ENCODE measurements around the gene LRRC8B. TPM values are rescaled to one million over a fixed set of nuclear protein-coding genes. Genes with fewer than 3 reads are reported as not detected.
"Not testable (repeated sequence)": the region's sequence is repeated elsewhere in the genome, so short reads cannot be mapped to it uniquely, and the experiment has no call there.

Gene LRRC8B
- total RNA-seq, 1 experiment from 2014 or later = 9.2 TPM

DNA sequence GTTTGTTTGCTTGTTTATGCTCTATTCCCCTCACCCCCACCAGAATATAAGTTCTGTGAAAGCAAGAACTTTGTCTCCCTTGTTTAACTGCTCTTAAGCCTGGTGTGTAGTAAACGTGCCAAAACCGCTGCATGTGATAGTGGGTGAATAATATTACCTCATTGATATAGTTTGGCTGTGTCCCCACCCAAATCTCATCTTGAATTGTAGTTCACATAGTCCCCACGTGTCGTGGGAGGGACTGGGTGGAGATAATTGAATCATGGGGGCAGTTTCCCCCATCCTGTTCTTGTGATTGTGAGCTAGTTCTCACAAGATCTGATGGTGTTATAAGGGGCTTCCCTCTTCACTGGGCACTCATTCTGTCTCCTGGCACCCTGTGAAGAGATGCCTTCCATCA lies 7.6 kb downstream of the LRRC8B start:
- H3K4me1 ChIP-seq = no peaks in the 10 kb centered on the region
- H3K27ac ChIP-seq = no peak overlapping the region
- H3K27me3 ChIP-seq = no peaks in the 10 kb centered on the region
- no peaks in the 10 kb centered on the region for H3K36me3 ChIP-seq
- DNase-seq = no peak
- no peak overlapping the region for H3K4me3 ChIP-seq
- H3K9me3 ChIP-seq (replicated peaks) = no peaks in the 10 kb centered on the region

DNA sequence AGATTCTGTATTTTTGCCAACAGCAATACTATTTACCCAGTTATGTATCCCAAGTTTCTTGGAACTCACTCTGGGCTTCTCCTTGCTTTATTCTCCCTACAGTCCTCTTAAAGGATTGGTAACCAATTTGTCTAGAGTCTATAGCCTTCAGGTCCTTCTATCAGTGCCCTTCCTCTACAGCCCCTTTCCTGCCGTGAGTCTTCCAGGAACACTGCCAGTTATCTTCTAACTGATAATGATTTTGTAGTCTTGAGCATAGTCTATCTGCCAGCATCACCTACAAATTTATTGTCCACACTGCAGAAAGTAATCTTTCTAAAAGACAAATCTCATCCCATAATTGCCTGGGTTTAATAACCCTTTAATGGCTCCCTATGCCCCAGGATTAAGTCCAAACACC lies 8.2 kb downstream of the LRRC8B start:
- no peaks in the 10 kb centered on the region for H3K9me3 ChIP-seq (replicated peaks)

DNA sequence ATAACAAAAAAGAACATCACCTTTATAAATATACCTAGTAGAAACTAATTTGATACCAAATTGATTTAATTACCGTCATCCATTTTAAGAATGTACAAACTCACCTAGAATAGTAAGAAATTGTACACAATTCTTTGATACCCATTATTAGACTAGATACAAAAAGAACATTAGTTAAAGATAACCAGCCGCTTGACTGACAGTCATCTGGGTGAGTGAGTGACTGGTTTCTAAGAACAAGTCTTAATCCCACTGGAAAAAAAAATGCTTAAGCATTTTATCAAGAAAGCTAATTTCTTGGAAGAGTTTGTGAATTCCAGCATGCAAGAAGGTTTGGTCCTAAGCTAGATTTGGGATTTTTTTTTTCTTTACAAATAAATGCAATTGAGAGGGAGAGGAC lies 10.9 kb downstream of the LRRC8B start:
- H3K9me3 ChIP-seq (replicated peaks) = no peaks in the 10 kb centered on the region
- H3K27me3 ChIP-seq = no peaks in the 10 kb centered on the region
- H3K27ac ChIP-seq = no peak overlapping the region
- H3K36me3 ChIP-seq = no peaks in the 10 kb centered on the region
- H3K4me3 ChIP-seq = no peak overlapping the region
- no peak for DNase-seq
- H3K4me1 ChIP-seq = 0 out of 2 replicates have a peak, but pooled peaks cover under 1% of the 10 kb centered on the region

More for the DNA sequence above, 8.2 kb downstream of the LRRC8B start:
- Histone ChIP-seq H3K27me3 (no peaks in the 10 kb centered on the region), H3K27ac (no peak overlapping the region), H3K4me1 (no peaks in the 10 kb centered on the region), H3K4me3 (no peak overlapping the region), H3K36me3 (no peaks in the 10 kb centered on the region)
- no peak for DNase-seq

DNA sequence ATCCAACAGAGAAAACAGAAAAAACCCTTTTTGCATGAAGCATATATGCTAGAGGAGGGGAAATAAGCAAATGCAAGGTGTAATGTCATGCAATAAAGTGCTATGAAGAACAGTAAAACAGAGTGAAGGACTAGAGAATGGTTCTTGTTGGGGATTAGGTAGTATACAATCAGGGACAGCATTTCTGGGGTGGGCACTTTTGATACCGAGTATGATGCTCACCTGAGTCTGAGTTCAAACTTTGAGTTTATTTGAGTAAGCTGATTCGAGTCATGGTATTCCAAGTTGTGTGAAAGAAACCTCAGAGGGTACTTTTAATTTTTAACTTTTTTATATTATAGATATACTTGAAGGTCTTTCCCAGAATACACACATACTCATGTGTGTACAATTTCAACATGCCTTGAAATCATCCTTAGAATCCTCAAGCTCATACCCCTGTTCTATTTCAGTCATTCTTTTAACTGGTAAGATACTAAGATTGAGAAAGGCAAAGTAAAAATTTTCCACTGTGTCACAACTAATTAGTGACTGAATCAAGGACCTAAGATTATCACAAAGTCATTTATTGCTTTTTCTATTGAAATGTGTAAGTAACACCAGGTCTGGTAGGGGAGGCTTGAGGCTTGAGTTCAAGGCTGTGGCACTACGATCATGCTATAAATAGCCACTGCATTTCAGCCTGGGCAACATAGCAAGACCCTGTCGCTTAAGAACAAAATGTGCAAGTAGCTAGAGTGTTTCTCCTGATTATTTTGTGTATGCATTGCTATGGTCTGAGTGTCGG lies 12.1 kb downstream of the LRRC8B start:
- no peak overlapping the region for H3K4me3 ChIP-seq
- no peak overlapping the region for H3K27ac ChIP-seq
- H3K9me3 ChIP-seq (replicated peaks) = no peaks in the 10 kb centered on the region
- H3K4me1 ChIP-seq = 0 out of 2 replicates have a peak, but pooled peaks cover 5% of the 10 kb centered on the region
- H3K27me3 ChIP-seq = no peaks in the 10 kb centered on the region
- no peaks in the 10 kb centered on the region for H3K36me3 ChIP-seq
- no peak for DNase-seq

DNA sequence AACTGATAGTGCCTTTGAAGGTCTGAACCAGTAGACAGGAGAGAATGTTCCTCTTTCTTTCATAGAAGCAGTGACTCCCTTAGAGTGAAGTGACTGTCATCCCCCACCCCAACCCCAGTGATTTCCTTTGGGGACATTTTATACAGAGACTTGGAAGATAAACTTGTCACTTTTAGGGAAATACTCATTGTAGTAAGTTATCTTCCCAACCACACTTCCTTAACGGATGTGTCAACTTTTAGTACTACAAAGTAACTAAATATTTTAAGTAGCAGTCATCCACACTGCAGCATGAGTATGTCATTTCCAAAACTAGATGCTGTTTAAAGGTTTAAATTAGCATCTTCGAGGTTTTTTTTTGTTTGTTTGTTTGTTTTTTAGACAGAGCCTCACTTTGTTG lies 13.7 kb downstream of the LRRC8B start:
- H3K4me1 ChIP-seq = 0 out of 2 replicates have a peak, but pooled peaks cover 5% of the 10 kb centered on the region
- DNase-seq = no peak
- H3K27ac ChIP-seq = no peak overlapping the region
- no peaks in the 10 kb centered on the region for H3K27me3 ChIP-seq
- H3K36me3 ChIP-seq = no peaks in the 10 kb centered on the region
- no peak overlapping the region for H3K4me3 ChIP-seq
- H3K9me3 ChIP-seq (replicated peaks) = no peaks in the 10 kb centered on the region; the same call in 1 of the 2 replicates

DNA sequence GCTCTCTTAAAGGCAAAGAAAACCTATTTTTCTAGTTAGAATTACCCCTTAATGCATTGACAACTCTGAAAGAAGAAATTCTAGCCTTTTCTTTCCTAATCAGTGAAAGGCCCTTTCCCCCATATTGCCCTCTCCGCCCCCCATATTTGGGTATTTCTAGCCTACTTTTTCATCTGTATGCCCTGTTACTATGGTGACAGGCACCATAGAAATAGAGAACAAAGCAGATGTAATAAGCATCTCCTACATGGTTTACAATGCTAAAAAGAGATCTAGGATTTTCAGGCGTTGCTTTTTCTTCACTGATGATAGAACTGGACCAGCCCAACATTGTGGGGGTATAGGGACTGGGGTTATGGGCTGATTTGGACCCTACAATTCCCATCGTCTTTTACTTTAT lies 14.5 kb downstream of the LRRC8B start:
- Histone ChIP-seq H3K4me3 (no peak overlapping the region), H3K27ac (no peak overlapping the region), H3K9me3 (replicated peaks) (no peaks in the 10 kb centered on the region; the same call in 1 of the 2 replicates), H3K4me1 (0 out of 2 replicates have a peak, but pooled peaks cover 5% of the 10 kb centered on the region), H3K36me3 (no peaks in the 10 kb centered on the region), H3K27me3 (no peaks in the 10 kb centered on the region)
- DNase-seq = no peak

DNA sequence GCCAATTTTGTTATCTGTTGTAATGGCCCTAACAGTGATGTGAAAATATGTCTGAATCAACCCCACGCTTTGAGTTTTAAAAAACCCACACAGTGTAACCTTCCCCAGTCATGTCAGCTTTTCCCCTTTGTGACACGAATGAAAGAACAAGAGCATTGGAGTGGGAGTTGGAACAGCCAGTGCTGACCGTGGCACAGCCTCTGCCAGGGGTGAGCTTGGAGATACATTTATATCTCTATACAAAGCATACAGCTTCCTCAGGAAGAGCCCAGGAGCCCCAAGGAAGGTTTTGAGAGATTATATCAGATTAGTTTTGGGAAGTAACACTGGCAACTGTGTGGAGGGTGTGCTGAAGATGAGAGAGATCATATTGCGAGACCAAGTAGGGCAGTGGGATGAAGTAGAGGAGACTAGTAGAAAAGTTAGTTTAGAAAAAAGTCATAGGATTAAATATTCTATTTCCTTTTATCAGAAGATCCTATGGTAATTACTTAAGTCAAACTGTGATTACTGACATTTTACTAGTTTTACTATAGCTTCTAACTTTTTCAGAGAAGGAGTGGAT lies 15.9 kb downstream of the LRRC8B start:
- Histone ChIP-seq H3K36me3 (no peaks in the 10 kb centered on the region), H3K4me3 (no peak overlapping the region), H3K4me1 (0 out of 2 replicates have a peak, but pooled peaks cover 5% of the 10 kb centered on the region), H3K27me3 (no peaks in the 10 kb centered on the region), H3K9me3 (replicated peaks) (no peaks in the 10 kb centered on the region; the same call in 1 of the 2 replicates), H3K27ac (no peak overlapping the region)
- peak; percentile 3 to 55 for DNase-seq

DNA sequence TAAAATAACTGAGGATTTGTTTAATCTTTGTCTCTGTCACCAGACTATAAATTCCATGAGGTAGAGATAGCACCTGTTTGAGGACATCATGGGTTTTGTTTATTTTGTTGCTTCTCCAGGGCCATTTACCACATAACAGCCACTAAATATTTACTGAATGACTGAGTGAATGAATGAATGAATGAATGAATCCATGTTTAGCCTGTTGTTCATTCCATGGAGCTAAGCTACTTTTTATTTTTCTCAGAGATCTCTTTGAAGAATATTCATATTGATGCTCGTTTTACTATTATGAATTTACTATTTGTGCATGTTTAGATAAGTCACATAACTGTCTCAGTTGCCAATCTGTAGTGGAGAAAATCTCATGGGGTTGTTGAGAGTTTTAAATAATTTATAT lies 17.7 kb downstream of the LRRC8B start:
- no peak overlapping the region for H3K27ac ChIP-seq
- no peaks in the 10 kb centered on the region for H3K36me3 ChIP-seq
- 0 out of 2 replicates have a peak, but pooled peaks cover 5% of the 10 kb centered on the region for H3K4me1 ChIP-seq
- DNase-seq = no peak
- H3K4me3 ChIP-seq = no peak overlapping the region
- no peaks in the 10 kb centered on the region for H3K27me3 ChIP-seq
- no peaks in the 10 kb centered on the region; the same call in 1 of the 2 replicates for H3K9me3 ChIP-seq (replicated peaks)

DNA sequence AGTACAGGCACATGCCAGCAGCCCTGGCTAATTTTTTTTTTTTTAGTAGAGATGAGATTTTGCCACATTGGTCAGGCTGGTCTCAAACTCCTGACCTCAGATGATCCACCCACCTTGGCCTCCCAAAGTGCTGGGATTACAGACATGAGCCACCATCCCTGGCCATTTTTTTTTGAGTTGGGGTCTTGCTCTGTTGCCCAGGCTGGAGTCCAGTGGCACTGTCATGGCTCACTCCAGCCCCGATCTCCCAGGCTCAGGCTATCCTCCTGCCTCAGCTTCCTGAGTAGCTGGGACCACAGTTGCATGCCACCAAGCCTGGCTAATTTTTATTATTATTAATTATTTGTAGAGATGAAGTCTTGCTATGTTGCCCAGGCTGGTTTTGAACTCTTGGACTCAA lies 19.0 kb downstream of the LRRC8B start:
- not testable (repeated sequence) for H3K4me3 ChIP-seq; H3K4me1 ChIP-seq; H3K9me3 ChIP-seq (replicated peaks); H3K27ac ChIP-seq; H3K36me3 ChIP-seq; DNase-seq; H3K27me3 ChIP-seq

DNA sequence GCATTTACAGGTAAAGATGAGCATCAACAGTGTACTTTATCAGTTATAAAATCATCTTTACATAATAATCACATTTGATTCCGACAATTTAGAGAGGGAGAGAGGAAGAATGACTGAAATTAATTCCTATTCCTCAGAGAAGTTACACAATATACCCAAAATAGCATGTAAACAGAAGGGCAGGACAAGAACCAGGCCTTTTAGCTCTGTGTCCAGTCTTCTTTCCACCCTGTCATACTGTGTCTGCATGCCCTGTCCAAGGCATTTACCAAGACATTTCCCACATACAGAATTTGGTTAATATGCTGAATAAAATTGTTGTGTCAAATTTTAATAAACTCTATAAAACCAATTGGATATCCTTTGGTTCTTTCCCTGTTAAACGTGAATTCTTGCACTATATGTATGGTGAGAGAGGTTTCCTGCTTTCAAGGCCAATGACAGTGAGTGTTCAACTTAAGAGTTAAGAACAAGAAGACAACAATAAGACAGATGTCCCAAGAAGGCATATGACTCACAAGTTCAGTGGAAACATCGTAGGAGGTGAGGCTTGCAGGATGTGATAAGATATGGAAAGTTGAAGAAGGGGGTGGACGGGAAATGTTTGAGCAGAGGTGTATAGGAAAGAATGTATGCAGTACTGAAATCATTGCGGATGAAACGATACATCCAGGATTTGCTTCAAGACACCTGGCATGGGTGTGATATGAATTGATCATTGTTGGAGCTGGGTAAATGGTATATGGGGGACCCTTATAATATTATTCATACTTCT lies 20.8 kb downstream of the LRRC8B start:
- no peaks in the 10 kb centered on the region for H3K36me3 ChIP-seq
- no peak overlapping the region for H3K4me3 ChIP-seq
- H3K9me3 ChIP-seq (replicated peaks) = no peaks in the 10 kb centered on the region; the same call in 1 of the 2 replicates
- 0 out of 2 replicates have a peak, but pooled peaks cover 5% of the 10 kb centered on the region for H3K4me1 ChIP-seq
- no peak overlapping the region for H3K27ac ChIP-seq
- no peaks in the 10 kb centered on the region for H3K27me3 ChIP-seq
- no peak for DNase-seq

DNA sequence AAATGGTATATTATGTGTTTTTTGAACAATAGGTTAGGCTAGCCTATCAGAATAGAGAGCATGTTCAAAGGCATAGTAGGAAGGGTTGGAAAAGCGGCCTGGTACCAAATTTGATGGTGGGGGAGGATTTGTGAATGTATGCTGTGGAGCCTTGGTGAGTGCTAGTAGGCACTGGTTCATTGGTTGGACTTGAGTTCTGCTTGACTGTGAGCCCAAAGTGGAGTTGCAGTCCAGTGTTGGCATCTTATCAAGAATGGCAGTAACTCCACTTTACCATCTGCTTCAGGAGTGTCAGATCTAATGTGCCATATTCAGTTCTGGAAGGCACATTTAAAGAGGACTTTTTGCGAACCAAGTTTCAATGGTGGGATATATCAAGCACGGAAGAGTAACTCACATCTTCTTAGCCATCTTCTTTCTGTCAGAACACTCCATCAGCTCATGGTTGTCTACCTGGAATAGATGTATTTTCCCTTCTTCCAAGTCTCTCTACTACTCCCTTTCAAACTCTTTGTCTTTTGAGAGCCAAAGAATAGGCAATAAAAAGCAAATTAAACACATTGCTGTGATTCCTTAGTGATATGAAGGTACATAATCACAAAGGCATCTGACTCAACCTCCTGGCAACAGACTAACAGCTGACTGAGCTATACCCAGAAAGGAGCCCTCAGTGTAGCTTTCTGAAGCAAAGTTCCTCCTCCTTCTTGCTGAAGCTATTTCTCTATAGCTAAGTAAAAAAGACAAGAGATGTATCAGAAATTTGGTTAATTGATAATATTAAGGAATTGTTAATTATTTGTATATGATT lies 21.7 kb downstream of the LRRC8B start:
- DNase-seq = no peak
- Histone ChIP-seq H3K4me3 (no peak overlapping the region), H3K36me3 (no peaks in the 10 kb centered on the region), H3K27me3 (no peaks in the 10 kb centered on the region), H3K4me1 (no peaks in the 10 kb centered on the region), H3K27ac (no peak overlapping the region), H3K9me3 (replicated peaks) (no peaks in the 10 kb centered on the region; the same call in 1 of the 2 replicates)

DNA sequence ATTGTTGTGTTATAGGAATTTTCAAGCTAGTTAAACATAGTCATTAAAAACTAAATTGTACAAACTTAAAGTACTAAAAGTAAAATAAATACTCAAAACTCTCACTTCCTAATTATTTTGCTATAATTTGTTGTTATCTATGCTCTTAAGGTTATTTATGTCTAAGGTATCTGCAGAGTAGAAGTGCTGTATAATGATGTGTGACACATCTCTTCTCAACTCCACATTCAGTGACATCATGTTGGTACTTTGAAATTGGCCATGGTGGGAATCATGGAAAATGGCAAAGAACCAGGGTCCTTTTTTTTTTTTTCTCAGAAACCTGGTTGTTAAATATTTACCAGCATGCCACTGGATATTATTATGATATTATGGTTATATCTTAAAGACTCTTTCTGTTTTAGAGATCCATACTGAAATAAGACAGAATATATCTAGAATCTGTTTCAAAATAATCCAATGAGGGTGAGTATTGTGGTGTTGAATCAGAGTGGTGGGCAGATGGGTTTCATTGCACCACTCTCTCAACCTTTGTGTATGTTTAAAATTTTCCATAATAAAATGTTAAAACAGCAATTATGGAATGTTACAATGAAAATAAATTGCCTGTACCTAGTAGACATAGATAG lies 22.4 kb downstream of the LRRC8B start:
- Histone ChIP-seq H3K4me3 (no peak overlapping the region), H3K36me3 (no peaks in the 10 kb centered on the region), H3K27me3 (no peaks in the 10 kb centered on the region), H3K27ac (no peak overlapping the region), H3K4me1 (no peaks in the 10 kb centered on the region), H3K9me3 (replicated peaks) (no peaks in the 10 kb centered on the region; the same call in 1 of the 2 replicates)
- no peak for DNase-seq

DNA sequence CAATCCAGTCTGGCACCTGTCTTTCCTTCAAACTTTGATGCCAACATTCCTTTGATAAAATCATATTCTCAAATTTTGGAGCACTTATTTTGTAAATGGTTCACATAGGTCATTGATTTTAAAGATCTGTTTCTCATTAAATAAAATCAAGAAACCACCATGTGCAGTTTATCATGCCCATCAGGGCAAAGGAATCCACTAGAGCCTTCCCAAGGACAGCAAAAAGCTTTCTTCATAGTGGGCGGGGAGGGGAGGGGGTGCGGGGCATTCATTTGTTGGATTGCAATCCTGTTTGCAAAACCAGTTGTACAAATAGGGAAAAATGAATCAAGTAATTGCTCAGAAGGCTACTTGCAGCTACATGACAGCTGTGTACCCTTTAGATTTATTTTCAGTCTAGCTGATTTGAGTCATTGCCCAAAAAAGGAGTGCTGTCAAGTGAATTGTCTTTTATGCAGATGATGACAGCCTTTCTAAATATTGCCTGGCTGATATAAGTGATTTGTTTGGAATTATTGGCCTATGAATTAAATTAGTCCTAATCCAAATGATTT lies 23.0 kb downstream of the LRRC8B start:
- Histone ChIP-seq H3K27me3 (no peaks in the 10 kb centered on the region), H3K36me3 (no peaks in the 10 kb centered on the region), H3K27ac (no peak overlapping the region), H3K4me1 (no peaks in the 10 kb centered on the region), H3K9me3 (replicated peaks) (no peaks in the 10 kb centered on the region), H3K4me3 (no peak overlapping the region)
- no peak for DNase-seq

Data from SJCRH30 (cell line).